Fibroblast of lung (primary cell): ENCODE measurements around the gene MRC2.

Experiments
- CTCF ChIP-seq, 2 donors: IDR thresholded peaks in 1 of 2; conservative IDR thresholded peaks in 1 of 2; 1 replicate in 1 of 2; 2 replicates in 1 of 2; pipeline ENCODE4 v1.5.1; 2011 to 2012; ENCODE audit warnings: low read length in 2 of 2, control low read depth in 1 of 2, inconsistent platforms in 1 of 2, low read depth in 1 of 2, mild to moderate bottlenecking in 1 of 2
- EZH2 ChIP-seq: IDR thresholded peaks from 2 replicates; pipeline ENCODE4 v1.5.1; 2012; ENCODE audit warnings: low read length, control low read depth, mild to moderate bottlenecking; ENCODE audit errors: missing control alignments

DNA sequence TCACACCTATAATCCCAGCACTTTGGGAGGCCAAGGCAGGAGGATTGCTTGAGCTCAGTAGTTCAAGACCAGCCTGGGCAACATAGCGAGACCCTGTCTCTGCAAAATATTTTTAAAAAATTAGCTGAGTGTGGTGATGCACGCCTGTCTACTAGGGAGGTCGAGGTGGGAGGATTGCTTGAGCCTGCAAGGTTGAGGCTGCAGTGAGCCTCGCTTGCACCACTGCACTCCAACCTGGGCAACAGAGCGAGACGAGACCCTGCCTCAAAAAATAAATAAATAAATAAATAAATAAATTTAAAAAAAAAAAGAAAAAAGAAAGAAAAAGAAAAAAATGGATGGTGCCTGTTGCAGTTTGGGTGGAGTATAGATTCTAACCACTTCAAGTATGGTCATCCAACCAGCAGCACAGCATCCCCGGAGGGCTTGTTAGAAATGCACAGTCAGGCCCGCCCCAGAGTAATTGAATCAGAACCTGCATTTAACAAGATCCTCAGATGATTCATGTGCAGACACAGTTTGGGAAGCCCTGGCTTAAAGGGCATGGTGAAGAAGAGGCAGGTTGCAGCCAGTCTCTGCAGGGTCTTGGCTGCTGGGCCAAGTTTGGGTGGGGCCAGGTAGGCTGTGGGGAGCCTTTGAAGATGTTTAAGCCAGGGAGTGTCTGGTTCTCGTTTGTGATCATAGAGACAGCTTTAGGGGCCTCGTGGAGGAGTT lies 40.8 kb downstream of the MRC2 start:
- TF ChIP-seq CTCF (conservative IDR thresholded peaks at IDR 0.05 in 1 of 2, IDR thresholded peaks at IDR 0.05 in 1 of 2; ENCODE audit: low read depth in 1 of 2, low read length in 2 of 2) (no peak), EZH2 (no peak)
